ENCODE results near the gene HOXA7. TPM values are rescaled to one million over a fixed set of nuclear protein-coding genes. Genes with fewer than 3 reads are reported as not detected.

The HOXA7 gene
- total and polyA plus RNA-seq, 7 experiments from 2014 or later = not detected

DNA sequence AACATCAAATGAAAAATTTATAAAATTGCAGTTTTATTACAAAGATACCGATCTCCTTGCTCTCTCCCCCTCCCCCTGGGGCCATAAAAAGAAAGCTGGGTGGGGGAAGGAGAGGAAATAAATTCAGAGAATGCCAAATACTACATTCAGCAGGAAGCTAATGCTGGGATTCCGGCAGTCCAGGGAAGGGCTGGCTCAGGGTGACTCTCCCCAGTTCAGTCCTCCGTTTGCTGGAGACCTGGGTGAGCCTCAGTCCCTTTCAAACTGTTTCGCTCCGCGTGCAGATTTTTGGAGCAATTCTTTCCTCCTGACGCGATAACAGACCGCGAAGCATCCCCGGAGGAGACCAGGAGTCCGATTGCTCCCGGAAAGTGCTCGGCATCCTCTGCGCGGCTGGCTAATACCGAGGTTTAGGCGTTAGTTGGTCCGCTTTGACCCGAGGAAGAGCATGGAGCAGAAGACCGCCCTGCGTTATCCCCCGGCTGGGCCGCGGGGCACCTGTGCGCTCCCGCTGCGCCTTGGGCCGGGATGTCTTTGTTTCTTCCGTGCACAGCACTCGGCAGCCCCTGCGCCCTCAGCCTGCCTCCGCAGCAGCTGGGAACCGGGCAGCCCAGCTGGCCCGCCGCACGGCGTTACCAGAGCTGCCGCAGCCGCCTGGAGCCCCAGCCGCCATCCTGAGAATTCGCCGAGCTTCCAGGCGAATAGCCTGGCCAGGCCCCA is 50.1 kb downstream of the HOXA7 start:
- H3K9me3 Mint-ChIP-seq = peaks cover 0 to 5% (median 0%) of the 10 kb centered on the region in 11 donors
- CTCF ChIA-PET = no interaction called here

DNA sequence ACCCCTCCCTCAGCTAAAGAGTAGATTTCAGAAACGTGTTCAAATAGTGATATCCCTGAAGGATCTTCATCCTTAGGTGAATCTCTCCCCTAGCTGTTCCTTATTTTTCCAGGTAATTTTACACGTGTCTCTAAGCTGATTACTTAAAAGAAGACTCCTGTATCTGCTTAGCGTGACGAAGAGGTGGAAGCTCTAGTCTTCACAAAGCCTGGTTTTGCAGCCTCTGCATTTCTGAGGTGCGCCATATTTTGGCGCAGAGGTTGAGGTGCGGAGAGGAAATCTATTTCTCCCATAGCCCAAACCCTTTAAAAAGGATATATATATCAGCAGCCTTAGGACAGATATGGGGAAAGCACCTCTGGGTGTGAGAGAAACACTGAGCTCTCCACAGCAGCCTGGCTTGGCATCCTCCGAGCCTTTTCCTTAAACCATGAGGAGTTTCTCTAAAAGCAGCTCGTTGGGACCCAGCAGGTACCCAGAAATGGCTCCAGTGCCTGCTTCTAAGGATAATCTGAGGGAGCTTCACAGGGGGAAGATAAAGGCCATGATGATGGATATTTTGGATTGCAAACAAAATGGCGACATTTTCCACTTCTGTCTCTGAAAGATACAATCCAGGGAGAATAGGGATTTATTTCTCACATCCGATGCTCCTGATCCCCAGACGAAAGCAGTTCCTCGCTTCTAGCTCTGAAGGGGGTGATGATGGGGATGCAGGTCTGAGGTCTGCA is 51.0 kb downstream of the HOXA7 start:
- H3K4me1 Mint-ChIP-seq = peaks cover 7 to 25% (median 15%) of the 10 kb centered on the region in 7 donors
- Histone ChIP-seq H3K27me3 (ENCODE audit: control insufficient read depth in 2 of 2, insufficient read depth in 2 of 2, low read length in 2 of 2) (peaks cover 5 to 16% of the 10 kb centered on the region in 2 donors), H3K4me1 (ENCODE audit: control insufficient read depth in 2 of 2, insufficient read depth in 2 of 2, low read length in 2 of 2) (peaks cover 0 to 9% of the 10 kb centered on the region in 2 donors), H3K4me3 (ENCODE audit: low read length) (no peak overlapping the region), H3K27ac (ENCODE audit: low read depth, low read length) (no peak overlapping the region), H3K9me3 (ENCODE audit: control insufficient read depth in 2 of 3, low read length in 3 of 3) (no peaks in the 10 kb centered on the region), H3K36me3 (ENCODE audit: control insufficient read depth in 2 of 3, insufficient read depth in 3 of 3, low read length in 3 of 3) (no peaks in the 10 kb centered on the region)
- no peak overlapping the region for H3K4me3 Mint-ChIP-seq
- intact Hi-C loops (cut with micrococcal nuclease) = no loop called here
- CTCF ChIA-PET = no interaction called here
- peaks cover 5 to 19% (median 8%) of the 10 kb centered on the region in 5 donors for H3K36me3 Mint-ChIP-seq
- peaks cover 51 to 63% (median 58%) of the 10 kb centered on the region in 5 donors for H3K27me3 Mint-ChIP-seq
- ATAC-seq = no peak
- no peak for DNase-seq
- no peak overlapping the region for H3K27ac Mint-ChIP-seq
- H3K9me3 Mint-ChIP-seq = peaks cover 0 to 7% (median 0%) of the 10 kb centered on the region in 11 donors
- POLR2A ChIA-PET = no interaction called here

More for the DNA sequence above, 50.1 kb downstream of the HOXA7 start:
- no peak overlapping the region for H3K27ac ChIP-seq (ENCODE audit: low read depth, low read length)
- intact Hi-C loops (cut with micrococcal nuclease) = no loop called here
- peaks cover 0 to 9% of the 10 kb centered on the region in 2 donors for H3K4me1 ChIP-seq (ENCODE audit: control insufficient read depth in 2 of 2, insufficient read depth in 2 of 2, low read length in 2 of 2)
- H3K4me3 ChIP-seq (ENCODE audit: low read length) = no peak overlapping the region
- no peaks in the 10 kb centered on the region for H3K9me3 ChIP-seq (ENCODE audit: control insufficient read depth in 2 of 3, low read length in 3 of 3)
- Mint-ChIP-seq H3K27me3 (peaks cover 42 to 54% (median 50%) of the 10 kb centered on the region in 5 donors), H3K4me1 (peaks cover 7 to 25% (median 15%) of the 10 kb centered on the region in 7 donors), H3K27ac (no peak overlapping the region), H3K36me3 (peaks cover 3 to 11% (median 5%) of the 10 kb centered on the region in 5 donors), H3K4me3 (no peak overlapping the region)
- DNase-seq (no peak), ATAC-seq (no peak)
- peaks cover 5 to 16% of the 10 kb centered on the region in 2 donors for H3K27me3 ChIP-seq (ENCODE audit: control insufficient read depth in 2 of 2, insufficient read depth in 2 of 2, low read length in 2 of 2)
- no peaks in the 10 kb centered on the region for H3K36me3 ChIP-seq (ENCODE audit: control insufficient read depth in 2 of 3, insufficient read depth in 3 of 3, low read length in 3 of 3)
- POLR2A ChIA-PET = no interaction called here

DNA sequence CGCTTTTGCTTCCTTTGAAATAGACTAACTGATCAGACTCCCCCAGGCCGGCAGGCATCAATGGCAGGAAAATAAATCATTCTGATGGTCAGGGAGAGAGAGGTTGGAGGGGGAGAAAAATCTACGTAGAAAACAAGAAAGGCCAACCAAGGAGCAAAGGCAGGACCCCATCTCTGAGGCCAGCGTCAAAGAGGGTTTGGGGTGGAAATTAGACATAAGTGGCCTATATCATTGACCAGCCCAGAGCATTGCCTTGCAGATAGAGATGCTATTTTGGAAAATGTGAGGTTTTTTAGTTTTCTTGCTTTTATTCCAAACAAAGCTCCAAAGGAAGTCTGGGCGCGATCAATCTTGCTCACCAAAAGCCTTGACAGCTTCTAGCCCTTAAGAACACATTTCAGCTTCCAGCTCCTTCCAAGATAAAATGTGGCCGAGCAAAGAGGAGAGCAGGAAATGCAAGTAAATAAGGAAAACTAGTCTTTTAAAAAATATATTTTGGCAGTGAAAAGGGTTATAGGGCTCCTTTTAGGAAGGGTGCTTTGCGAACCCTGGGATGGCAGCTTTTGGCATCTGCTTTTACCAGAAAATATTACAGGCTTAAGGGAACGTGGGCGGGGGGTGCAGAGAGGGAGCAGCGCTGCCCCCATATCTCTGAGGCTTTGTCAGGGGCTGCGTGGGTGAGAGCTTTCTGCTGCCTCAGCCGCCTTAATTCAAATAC is 52.0 kb downstream of the HOXA7 start:
- no peak for DNase-seq
- H3K4me1 Mint-ChIP-seq = peaks cover 7 to 25% (median 15%) of the 10 kb centered on the region in 7 donors
- H3K9me3 ChIP-seq (ENCODE audit: control insufficient read depth in 2 of 3, low read length in 3 of 3) = no peaks in the 10 kb centered on the region
- no peak overlapping the region for H3K27ac Mint-ChIP-seq
- peaks cover 5 to 29% (median 16%) of the 10 kb centered on the region in 5 donors for H3K36me3 Mint-ChIP-seq
- CTCF ChIA-PET = no interaction called here
- H3K4me1 ChIP-seq (ENCODE audit: control insufficient read depth in 2 of 2, insufficient read depth in 2 of 2, low read length in 2 of 2) = peaks cover 0 to 9% of the 10 kb centered on the region in 2 donors
- no peaks in the 10 kb centered on the region for H3K36me3 ChIP-seq (ENCODE audit: control insufficient read depth in 2 of 3, insufficient read depth in 3 of 3, low read length in 3 of 3)
- H3K27me3 Mint-ChIP-seq = peaks cover 61 to 72% (median 68%) of the 10 kb centered on the region in 5 donors
- POLR2A ChIA-PET = no interaction called here
- intact Hi-C loops (cut with micrococcal nuclease) = no loop called here
- no peak overlapping the region for H3K4me3 Mint-ChIP-seq
- ATAC-seq = no peak
- peaks cover 0 to 7% (median 0%) of the 10 kb centered on the region in 11 donors for H3K9me3 Mint-ChIP-seq
- H3K4me3 ChIP-seq (ENCODE audit: low read length) = no peak overlapping the region
- H3K27ac ChIP-seq (ENCODE audit: low read depth, low read length) = no peak overlapping the region
- H3K27me3 ChIP-seq (ENCODE audit: control insufficient read depth in 2 of 2, insufficient read depth in 2 of 2, low read length in 2 of 2) = peaks cover 5 to 16% of the 10 kb centered on the region in 2 donors

Small RNA genes within 50 kb of the gene (microRNA-seq; reads per million reads assigned to microRNA genes)
- 39.4 reads per million, percentile 43 among the genes with 10 or more reads in this experiment for gene MIR196B (ENCODE audit: borderline microRNAs expressed)

Other genes starting within 250 kb of the HOXA7 start
- gene HOXA1, start 60.7 kb downstream of the HOXA7 start, total RNA-seq = 1 to 10 TPM in 1 of 5 experiments, under 1 TPM in 3, not detected in 1; 0.10 to 1.1 (median 0.41) TPM
- under 1 TPM; 0.09 to 0.18 TPM for gene HOXA1, start 60.7 kb downstream of the HOXA7 start, polyA plus RNA-seq
- not detected for gene HOXA2, start 54.0 kb downstream of the HOXA7 start, total RNA-seq
- gene HOXA2, start 54.0 kb downstream of the HOXA7 start, polyA plus RNA-seq = not detected
- gene HOXA4, start 25.9 kb downstream of the HOXA7 start, total RNA-seq = not detected
- under 1 TPM in 1 of 2 donors, not detected in 1; 0.41 TPM for gene HOXA4, start 25.9 kb downstream of the HOXA7 start, polyA plus RNA-seq
- 1 to 10 TPM in 1 of 5 experiments, under 1 TPM in 1, not detected in 3; 0.88 to 2.2 TPM for gene HOXA5, start 13.0 kb downstream of the HOXA7 start, total RNA-seq
- not detected for gene HOXA5, start 13.0 kb downstream of the HOXA7 start, polyA plus RNA-seq
- under 1 TPM in 2 of 5 experiments, not detected in 3; 0.32 to 0.49 TPM for gene HOXA6, start 8.9 kb downstream of the HOXA7 start, total RNA-seq
- not detected for gene HOXA6, start 8.9 kb downstream of the HOXA7 start, polyA plus RNA-seq
- gene HOXA3, start 4.1 kb downstream of the HOXA7 start, total RNA-seq = under 1 TPM in 1 of 5 experiments, not detected in 4; 0.12 TPM
- gene HOXA3, start 4.1 kb downstream of the HOXA7 start, polyA plus RNA-seq = not detected
- gene HOXA9, start 8.9 kb upstream of the HOXA7 start, total RNA-seq = 1 to 10 TPM in 1 of 5 experiments, under 1 TPM in 1, not detected in 3; 0.70 to 1.7 TPM
- not detected for gene HOXA9, start 8.9 kb upstream of the HOXA7 start, polyA plus RNA-seq
- gene HOXA10, start 17.6 kb upstream of the HOXA7 start, total RNA-seq = under 1 TPM in 1 of 5 experiments, not detected in 4; 0.66 TPM
- not detected for gene HOXA10, start 17.6 kb upstream of the HOXA7 start, polyA plus RNA-seq
- gene HOXA11, start 28.6 kb upstream of the HOXA7 start, total RNA-seq = not detected
- gene HOXA11, start 28.6 kb upstream of the HOXA7 start, polyA plus RNA-seq = not detected
- gene HOXA13, start 43.4 kb upstream of the HOXA7 start, total RNA-seq = not detected
- gene HOXA13, start 43.4 kb upstream of the HOXA7 start, polyA plus RNA-seq = not detected
- under 1 TPM in 1 of 5 experiments, not detected in 4; 0.11 TPM for gene EVX1, start 86.1 kb upstream of the HOXA7 start, total RNA-seq
- gene EVX1, start 86.1 kb upstream of the HOXA7 start, polyA plus RNA-seq = not detected